Measurements from ENCODE around the gene PIP5K1B. TPM values are rescaled to one million over a fixed set of nuclear protein-coding genes. Genes with fewer than 3 reads are reported as not detected.

PIP5K1B gene
- total and polyA plus RNA-seq, 10 of the 15 experiments (the other 5 are each of a cell fraction or from before 2014, with no cell fraction given): 6.8 to 16.3 (median 10.6) TPM

DNA sequence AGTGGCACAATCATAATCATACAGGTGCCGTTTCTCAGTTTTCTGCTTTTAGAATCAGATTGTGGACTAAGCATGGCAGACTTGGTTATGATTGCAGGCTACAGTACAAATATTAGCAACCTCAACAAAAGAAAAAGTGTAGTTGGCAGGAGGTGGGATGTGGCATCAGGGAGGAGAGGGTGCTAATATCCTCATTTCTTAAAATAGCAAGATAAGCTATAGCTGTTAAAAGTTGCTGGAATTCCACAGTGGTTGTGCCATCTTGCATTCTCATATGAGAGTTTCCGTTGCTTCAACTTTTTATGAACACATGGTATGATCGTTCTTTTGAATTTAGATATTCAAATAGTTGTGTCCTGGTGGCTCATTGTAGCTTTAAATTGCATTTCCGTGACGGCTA lies 21.4 kb downstream of the PIP5K1B start (continued):
- no peak for TF ChIP-seq SRF (IDR thresholded peaks at IDR 0.05; ENCODE audit: low read depth in 2 of 2, low read length in 2 of 2)
- TF ChIP-seq CHD2 (IDR thresholded peaks at IDR 0.05; ENCODE audit: borderline replicate concordance, low read depth, low read length): no peak

- ChIA-PET SMC1A (ENCODE audit: uncharacterized antibody, unreplicated experiment) (interaction anchor here (1.1 to 1.2 kb wide), 2 partner anchors 18 to 269 kb away, joined by 3 to 5 read pairs; no protein-coding TSS in a partner anchor), POLR2A (no interaction called here), RAD21 (ENCODE audit: unreplicated experiment) (no interaction called here), CTCF (interaction anchor here (1.2 to 2.5 kb wide), 2 partner anchors 222 to 272 kb away, joined by 4 to 8 read pairs; no protein-coding TSS in a partner anchor)
- 95% methylated on average over 2 of the region's 2 CpGs for WGBS (ENCODE audit: insufficient coverage, insufficient replicate concordance, low lambda C conversion rate, missing lambda C conversion rate)
- Histone ChIP-seq H3K4me1 (ENCODE audit: control insufficient read depth, insufficient read depth, low read length) (no peaks in the 10 kb centered on the region), H3K4me2 (ENCODE audit: control insufficient read depth, insufficient read depth) (no peak overlapping the region), H3K27me3 (replicated peaks in 1 of 2; ENCODE audit: control insufficient read depth in 2 of 2, insufficient read depth in 2 of 2, low read length in 1 of 2) (no peaks in the 10 kb centered on the region), H3K9me3 (replicated peaks; ENCODE audit: control insufficient read depth, insufficient read depth, low read length) (no peaks in the 10 kb centered on the region; the same call in 2 of the 3 replicates), H3K9ac (ENCODE audit: control insufficient read depth, insufficient read depth, low read length) (no peak overlapping the region), H4K20me1 (ENCODE audit: control insufficient read depth, insufficient read depth) (no peaks in the 10 kb centered on the region; the same call in 1 of the 2 replicates), H3K27ac (ENCODE audit: control insufficient read depth, insufficient read depth) (no peak overlapping the region), H2AFZ (ENCODE audit: control insufficient read depth, low read depth, low read length) (no peak overlapping the region), H3K36me3 (ENCODE audit: control insufficient read depth in 2 of 2, insufficient read depth in 2 of 2, low read length in 1 of 2) (peaks cover 0 to 2% of the 10 kb centered on the region in 2 experiments; a peak in 2 of 4 replicates), H3K79me2 (ENCODE audit: control insufficient read depth, insufficient read depth, low read length) (peaks cover 2% of the 10 kb centered on the region; the same call in 1 of the 2 replicates), H3K4me3 (no peak overlapping the region)
- no peak for FAIRE-seq
- no TSS peak for BruUV-seq (replicated peaks)
- TF ChIP-seq MXI1 (IDR thresholded peaks at IDR 0.05; ENCODE audit: low read depth, low read length): no peak
- no peak for TF ChIP-seq NFXL1 (IDR thresholded peaks at IDR 0.05; ENCODE audit: borderline replicate concordance)
- TF ChIP-seq, protein P1, sequence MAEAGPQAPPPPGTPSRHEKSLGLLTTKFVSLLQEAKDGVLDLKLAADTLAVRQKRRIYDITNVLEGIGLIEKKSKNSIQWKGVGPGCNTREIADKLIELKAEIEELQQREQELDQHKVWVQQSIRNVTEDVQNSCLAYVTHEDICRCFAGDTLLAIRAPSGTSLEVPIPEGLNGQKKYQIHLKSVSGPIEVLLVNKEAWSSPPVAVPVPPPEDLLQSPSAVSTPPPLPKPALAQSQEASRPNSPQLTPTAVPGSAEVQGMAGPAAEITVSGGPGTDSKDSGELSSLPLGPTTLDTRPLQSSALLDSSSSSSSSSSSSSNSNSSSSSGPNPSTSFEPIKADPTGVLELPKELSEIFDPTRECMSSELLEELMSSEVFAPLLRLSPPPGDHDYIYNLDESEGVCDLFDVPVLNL (IDR thresholded peaks at IDR 0.05; ENCODE audit: low read depth, low read length): no peak
- no peak for ATAC-seq
- in situ Hi-C loops (cut with MboI) (no loop called here), intact Hi-C loops (cut with micrococcal nuclease; ENCODE audit: unreplicated experiment) (no loop called here)
- no peak for DNase-seq (ENCODE audit: low read depth, low spot score)
These were observed 22.6 kb downstream of the PIP5K1B start for GRCh38 chr9:68727636-68728035.
